ENCODE results near the gene HDAC4. TPM values are rescaled to one million over a fixed set of nuclear protein-coding genes. Genes with fewer than 3 reads are reported as not detected.

Gene HDAC4
- total RNA-seq, 1 donor from 2014 or later: 44.7 TPM

- Mint-ChIP-seq H3K27ac (no peak overlapping the region), H3K4me1 (peaks cover 2% of the 10 kb centered on the region), H3K9me3 (no peaks in the 10 kb centered on the region), H3K4me3 (no peak overlapping the region), H3K27me3 (no peaks in the 10 kb centered on the region), H3K36me3 (ENCODE audit: low read depth) (peaks cover 29% of the 10 kb centered on the region)
- intact Hi-C loops (cut with micrococcal nuclease): no loop called here
- no peak for DNase-seq
Observed at GRCh38 chr2:239065962-239066361, 334.9 kb downstream of the HDAC4 start.

GRCh38 chr2:239065537-239065936, 335.3 kb downstream of the HDAC4 start:
- intact Hi-C loops (cut with micrococcal nuclease): no loop called here
- Mint-ChIP-seq H3K27ac (no peak overlapping the region), H3K36me3 (ENCODE audit: low read depth) (peaks cover 29% of the 10 kb centered on the region), H3K9me3 (no peaks in the 10 kb centered on the region), H3K4me3 (no peak overlapping the region), H3K4me1 (peaks cover 2% of the 10 kb centered on the region), H3K27me3 (no peaks in the 10 kb centered on the region)
- DNase-seq: no peak

DNA sequence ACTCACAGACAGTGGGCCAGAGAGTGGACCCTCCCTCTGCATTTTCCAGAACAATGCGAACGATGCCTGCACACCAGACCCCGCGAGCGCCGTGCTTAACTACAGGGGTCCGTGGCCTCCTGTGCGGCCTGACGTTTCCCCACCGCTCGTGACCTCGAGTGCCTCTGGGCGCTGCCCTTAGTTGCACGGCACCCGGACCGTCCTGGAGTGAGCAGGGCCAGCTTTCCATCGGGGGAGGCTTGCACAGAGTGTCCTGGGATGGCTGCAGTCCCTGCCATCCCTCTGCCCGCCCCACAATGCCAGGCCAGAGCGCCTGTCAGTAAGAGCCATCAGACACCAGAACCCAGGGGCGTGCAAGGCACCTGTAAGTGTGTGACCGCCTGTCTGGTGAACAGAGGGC, 335.9 kb downstream of the HDAC4 start:
- Mint-ChIP-seq H3K27me3 (no peaks in the 10 kb centered on the region), H3K27ac (no peak overlapping the region), H3K36me3 (ENCODE audit: low read depth) (peaks cover 28% of the 10 kb centered on the region), H3K4me3 (no peak overlapping the region), H3K9me3 (no peaks in the 10 kb centered on the region), H3K4me1 (peaks cover under 1% of the 10 kb centered on the region)
- intact Hi-C loops (cut with micrococcal nuclease): no loop called here
- DNase-seq: no peak

DNA sequence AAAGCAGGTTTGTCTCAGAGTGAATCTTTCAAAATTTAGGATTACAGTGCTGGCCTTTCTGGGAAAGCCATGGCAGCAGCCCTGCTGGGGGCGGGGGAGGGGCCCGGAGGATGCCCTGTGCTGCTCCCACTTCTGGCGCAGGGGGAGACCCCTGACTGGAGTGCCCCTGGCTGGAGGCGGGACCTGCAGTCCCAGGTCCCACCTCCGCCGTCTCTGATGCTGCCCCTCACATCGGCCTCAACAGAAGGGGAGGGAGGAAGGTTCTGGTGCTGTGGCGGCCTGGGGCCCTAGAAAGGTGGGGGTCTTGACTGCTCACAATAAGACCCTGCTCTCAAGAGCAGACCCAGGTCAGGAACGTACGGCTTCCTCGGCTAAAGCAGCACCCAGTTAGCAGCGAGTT, 336.6 kb downstream of the HDAC4 start:
- Mint-ChIP-seq H3K27me3 (no peaks in the 10 kb centered on the region), H3K9me3 (no peaks in the 10 kb centered on the region), H3K4me3 (no peak overlapping the region), H3K27ac (no peak overlapping the region), H3K36me3 (ENCODE audit: low read depth) (peaks cover 28% of the 10 kb centered on the region), H3K4me1 (no peaks in the 10 kb centered on the region)
- intact Hi-C loops (cut with micrococcal nuclease): no loop called here
- DNase-seq: no peak

GRCh38 chr2:239062743-239063142, 338.1 kb downstream of the HDAC4 start:
- Mint-ChIP-seq H3K9me3 (no peaks in the 10 kb centered on the region), H3K4me3 (no peak overlapping the region), H3K36me3 (ENCODE audit: low read depth) (peaks cover 25% of the 10 kb centered on the region), H3K4me1 (no peaks in the 10 kb centered on the region), H3K27me3 (no peaks in the 10 kb centered on the region), H3K27ac (no peak overlapping the region)
- no peak for DNase-seq
- intact Hi-C loops (cut with micrococcal nuclease): no loop called here

GRCh38 chr2:239061824-239062570, 338.8 kb downstream of the HDAC4 start:
- no peak for DNase-seq
- intact Hi-C loops (cut with micrococcal nuclease): no loop called here
- Mint-ChIP-seq H3K9me3 (no peaks in the 10 kb centered on the region), H3K27me3 (no peaks in the 10 kb centered on the region), H3K36me3 (ENCODE audit: low read depth) (peaks cover 23% of the 10 kb centered on the region), H3K27ac (no peak overlapping the region), H3K4me3 (no peak overlapping the region), H3K4me1 (no peaks in the 10 kb centered on the region)

DNA sequence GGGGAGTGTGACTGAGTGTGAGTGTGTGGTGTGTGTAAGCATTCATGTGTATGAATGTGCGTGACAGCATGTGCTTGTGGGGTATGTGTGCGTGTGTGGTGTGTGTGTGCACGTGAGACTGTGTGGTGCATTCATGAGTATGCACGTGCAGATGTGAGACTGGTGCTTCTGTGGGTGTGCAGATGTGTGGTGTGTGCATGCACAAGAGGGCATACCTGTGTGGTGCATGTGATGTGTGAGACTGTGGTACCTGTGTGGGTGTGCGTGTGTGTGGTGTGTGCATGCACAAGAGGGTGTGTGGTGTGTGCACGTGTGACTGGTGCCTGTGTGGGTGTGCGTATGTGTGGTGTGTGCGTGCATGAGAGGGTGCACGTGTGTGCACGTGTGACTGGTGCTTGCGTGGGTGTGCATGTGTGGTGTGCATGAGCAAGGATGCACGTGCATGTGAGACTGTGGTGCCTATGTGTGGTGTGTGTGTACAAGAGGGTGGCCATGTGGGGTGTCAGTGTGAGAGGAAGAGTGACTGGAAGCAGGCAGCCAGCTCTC, 339.6 kb downstream of the HDAC4 start:
- Mint-ChIP-seq H3K27me3 (no peaks in the 10 kb centered on the region), H3K9me3 (no peaks in the 10 kb centered on the region), H3K27ac (no peak overlapping the region), H3K36me3 (ENCODE audit: low read depth) (peaks cover 17% of the 10 kb centered on the region), H3K4me1 (no peaks in the 10 kb centered on the region), H3K4me3 (no peak overlapping the region)
- DNase-seq: no peak
- intact Hi-C loops (cut with micrococcal nuclease): no loop called here

DNA sequence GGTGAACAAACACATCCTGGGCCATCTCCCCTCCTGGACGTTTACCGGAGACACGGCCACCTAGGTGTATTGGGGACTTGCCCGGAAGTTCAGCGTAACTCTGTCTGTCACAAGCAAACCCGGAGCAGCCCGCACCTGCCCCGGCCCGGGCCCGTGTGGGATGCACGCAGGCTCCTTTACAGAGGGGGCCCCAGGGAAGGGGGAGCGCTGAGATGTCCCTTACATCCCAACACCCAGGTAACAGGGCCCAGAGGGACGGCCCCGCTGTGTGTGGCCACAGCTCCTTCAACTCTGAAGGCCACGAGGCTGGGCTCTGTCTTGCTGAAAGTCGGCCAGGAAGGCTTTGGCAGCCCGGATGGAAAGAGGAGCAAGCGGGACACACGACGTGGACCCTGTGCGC, 340.1 kb downstream of the HDAC4 start:
- no peak overlapping the region for H3K4me3 Mint-ChIP-seq
- intact Hi-C loops (cut with micrococcal nuclease): no loop called here
- H3K27ac Mint-ChIP-seq: no peak overlapping the region
- no peaks in the 10 kb centered on the region for H3K27me3 Mint-ChIP-seq
- H3K36me3 Mint-ChIP-seq (ENCODE audit: low read depth): peaks cover 15% of the 10 kb centered on the region
- H3K4me1 Mint-ChIP-seq: no peaks in the 10 kb centered on the region
- H3K9me3 Mint-ChIP-seq: no peaks in the 10 kb centered on the region
- DNase-seq: no peak

DNA sequence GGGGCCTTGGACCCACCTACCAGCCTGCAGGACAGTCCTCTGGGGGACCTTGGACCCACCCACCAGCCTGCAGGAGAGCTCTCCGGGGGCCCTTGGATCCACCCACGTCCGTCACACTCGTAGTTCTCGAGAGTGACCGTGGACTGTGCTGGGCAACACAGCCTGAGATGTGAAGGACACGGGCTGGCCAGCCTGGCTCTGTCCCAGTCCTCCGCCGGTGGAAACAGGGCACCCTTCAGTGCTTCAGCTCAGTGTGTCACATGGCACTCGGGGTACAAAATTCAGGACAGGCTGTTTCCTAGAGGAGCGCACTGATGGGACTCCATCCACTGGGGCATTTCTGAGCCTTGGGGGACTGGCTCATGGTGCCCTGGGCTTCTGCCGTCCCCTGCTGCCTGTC, 341.0 kb downstream of the HDAC4 start:
- Mint-ChIP-seq H3K27ac (no peak overlapping the region), H3K9me3 (no peaks in the 10 kb centered on the region), H3K27me3 (no peaks in the 10 kb centered on the region), H3K36me3 (ENCODE audit: low read depth) (peaks cover 17% of the 10 kb centered on the region), H3K4me1 (no peaks in the 10 kb centered on the region), H3K4me3 (no peak overlapping the region)
- no peak for DNase-seq
- intact Hi-C loops (cut with micrococcal nuclease): no loop called here

GRCh38 chr2:239058766-239059165, 342.1 kb downstream of the HDAC4 start:
- DNase-seq: no peak
- intact Hi-C loops (cut with micrococcal nuclease): no loop called here
- Mint-ChIP-seq H3K36me3 (ENCODE audit: low read depth) (peaks cover 19% of the 10 kb centered on the region), H3K27ac (no peak overlapping the region), H3K4me3 (no peak overlapping the region), H3K27me3 (no peaks in the 10 kb centered on the region), H3K9me3 (no peaks in the 10 kb centered on the region), H3K4me1 (no peaks in the 10 kb centered on the region)

DNA sequence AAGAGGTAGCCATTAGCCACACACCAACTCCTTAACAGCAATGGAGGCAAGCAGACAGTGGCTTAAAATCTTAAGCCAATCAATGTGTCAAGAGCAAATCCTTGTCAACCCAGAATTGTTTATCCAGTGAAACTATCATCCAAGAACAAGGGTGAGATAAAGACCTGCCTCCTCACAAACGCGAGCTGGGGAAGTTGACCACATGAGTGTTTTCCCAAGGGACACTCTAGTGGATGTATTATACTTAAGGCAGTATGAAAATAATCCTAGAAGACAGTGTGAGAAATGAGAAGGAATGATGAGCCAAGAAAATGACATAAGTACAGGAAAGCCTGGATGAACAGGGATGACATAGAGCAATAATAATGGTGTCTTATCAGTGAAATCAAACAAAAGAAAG, 343.3 kb downstream of the HDAC4 start:
- DNase-seq: no peak
- H3K4me1 Mint-ChIP-seq: no peaks in the 10 kb centered on the region
- H3K9me3 Mint-ChIP-seq: no peaks in the 10 kb centered on the region
- intact Hi-C loops (cut with micrococcal nuclease): no loop called here
- H3K36me3 Mint-ChIP-seq (ENCODE audit: low read depth): peaks cover 25% of the 10 kb centered on the region
- no peak overlapping the region for H3K4me3 Mint-ChIP-seq
- H3K27ac Mint-ChIP-seq: no peak overlapping the region
- H3K27me3 Mint-ChIP-seq: no peaks in the 10 kb centered on the region

GRCh38 chr2:239056611-239057010, 344.2 kb downstream of the HDAC4 start:
- H3K36me3 Mint-ChIP-seq (ENCODE audit: low read depth): peaks cover 26% of the 10 kb centered on the region
- DNase-seq: no peak
- H3K27ac Mint-ChIP-seq: no peak overlapping the region
- no peaks in the 10 kb centered on the region for H3K9me3 Mint-ChIP-seq
- no peaks in the 10 kb centered on the region for H3K27me3 Mint-ChIP-seq
- no peak overlapping the region for H3K4me3 Mint-ChIP-seq
- intact Hi-C loops (cut with micrococcal nuclease): no loop called here
- H3K4me1 Mint-ChIP-seq: no peaks in the 10 kb centered on the region

DNA sequence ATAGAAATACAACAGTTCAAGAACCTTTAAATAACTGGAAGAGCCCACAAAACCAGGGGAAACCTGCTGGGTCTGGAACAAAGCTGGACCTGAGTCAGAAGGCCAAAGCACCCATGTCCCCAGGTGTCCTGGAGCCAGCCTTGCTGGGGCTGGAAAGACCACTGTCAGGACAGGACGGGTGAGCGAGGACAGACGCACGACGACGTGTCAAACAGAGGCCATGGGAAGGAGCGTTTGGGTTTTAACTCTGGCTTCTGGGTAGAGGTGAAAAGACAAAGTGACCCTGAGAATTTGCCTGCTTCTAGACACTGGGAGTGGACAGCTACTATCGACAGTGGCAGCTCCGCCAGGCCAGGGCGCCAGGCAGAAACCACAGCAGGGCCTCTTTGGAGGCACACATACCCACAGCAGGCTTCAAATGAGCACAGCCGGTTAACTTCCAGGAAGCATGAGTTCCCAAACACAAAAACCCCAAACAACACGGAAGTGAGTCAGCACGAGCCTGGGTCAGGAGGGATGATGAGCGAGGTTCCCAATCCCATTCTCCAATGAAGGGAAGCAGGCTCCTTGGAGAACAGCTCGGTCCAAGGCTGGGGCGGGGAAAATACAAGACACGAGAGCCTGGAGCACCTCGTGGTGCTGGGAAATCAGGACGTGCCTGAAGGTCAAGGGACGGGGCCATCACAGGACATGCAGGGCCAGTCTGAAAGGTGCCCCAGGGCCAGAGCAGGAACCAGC, 344.9 kb downstream of the HDAC4 start:
- Mint-ChIP-seq H3K27ac (no peak overlapping the region), H3K9me3 (no peaks in the 10 kb centered on the region), H3K4me3 (no peak overlapping the region), H3K27me3 (no peaks in the 10 kb centered on the region), H3K36me3 (ENCODE audit: low read depth) (peaks cover 22% of the 10 kb centered on the region), H3K4me1 (no peaks in the 10 kb centered on the region)
- DNase-seq: no peak
- intact Hi-C loops (cut with micrococcal nuclease): no loop called here

GRCh38 chr2:239054921-239055320, 345.9 kb downstream of the HDAC4 start:
- Mint-ChIP-seq H3K4me3 (no peak overlapping the region), H3K27me3 (no peaks in the 10 kb centered on the region), H3K27ac (no peak overlapping the region), H3K9me3 (no peaks in the 10 kb centered on the region), H3K36me3 (ENCODE audit: low read depth) (peaks cover 18% of the 10 kb centered on the region), H3K4me1 (no peaks in the 10 kb centered on the region)
- intact Hi-C loops (cut with micrococcal nuclease): no loop called here
- DNase-seq: no peak
